Measurements from ENCODE around the gene TXNIP. TPM values are rescaled to one million over a fixed set of nuclear protein-coding genes. Genes with fewer than 3 reads are reported as not detected.

Gene TXNIP
- total and polyA plus RNA-seq, 4 donors = 178 to 1,810 (median 703) TPM

DNA sequence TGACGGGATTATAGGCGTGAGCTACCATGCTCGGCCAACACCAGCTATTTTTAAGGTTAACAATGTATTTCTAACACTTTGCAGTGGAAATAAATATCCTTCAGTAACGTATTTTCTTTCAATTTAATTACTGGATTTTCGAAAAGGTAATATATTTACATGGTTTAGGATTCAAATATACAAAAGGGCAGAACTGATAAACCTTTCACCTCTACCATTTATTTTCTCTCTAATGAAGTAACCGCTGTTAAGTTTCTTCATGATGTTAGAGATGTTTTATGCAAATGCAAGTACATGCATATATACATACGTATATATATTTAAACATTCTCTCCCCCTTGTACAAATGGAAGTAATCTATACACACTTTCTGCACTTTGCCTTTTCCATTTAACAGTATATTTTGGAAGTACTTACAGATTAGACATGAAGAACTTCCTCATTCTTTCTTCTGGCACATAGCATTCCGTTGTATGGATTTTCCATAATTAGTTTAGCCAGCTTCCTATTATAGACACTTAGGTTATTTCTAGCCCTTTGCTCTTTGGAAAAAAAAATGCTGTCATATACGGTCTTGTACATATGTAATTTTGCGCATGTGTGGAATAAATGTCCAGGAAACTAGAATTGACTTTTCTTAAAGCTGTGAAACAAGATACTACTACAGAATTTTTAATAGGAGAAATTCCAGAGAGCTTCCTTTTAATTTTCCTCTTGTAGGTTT is 40.0 kb upstream of the TXNIP start:
- H3K36me3 ChIP-seq (ENCODE audit: control insufficient read depth in 4 of 4, insufficient read depth in 4 of 4, low read length in 4 of 4) = no peaks in the 10 kb centered on the region
- no peaks in the 10 kb centered on the region for H3K9me3 ChIP-seq (ENCODE audit: control insufficient read depth in 4 of 4, insufficient read depth in 3 of 4, low read length in 3 of 4)
- 5 to 7% methylated on average over 10 of the region's 10 CpGs for WGBS, 2 donors
- TF ChIP-seq, protein P1, sequence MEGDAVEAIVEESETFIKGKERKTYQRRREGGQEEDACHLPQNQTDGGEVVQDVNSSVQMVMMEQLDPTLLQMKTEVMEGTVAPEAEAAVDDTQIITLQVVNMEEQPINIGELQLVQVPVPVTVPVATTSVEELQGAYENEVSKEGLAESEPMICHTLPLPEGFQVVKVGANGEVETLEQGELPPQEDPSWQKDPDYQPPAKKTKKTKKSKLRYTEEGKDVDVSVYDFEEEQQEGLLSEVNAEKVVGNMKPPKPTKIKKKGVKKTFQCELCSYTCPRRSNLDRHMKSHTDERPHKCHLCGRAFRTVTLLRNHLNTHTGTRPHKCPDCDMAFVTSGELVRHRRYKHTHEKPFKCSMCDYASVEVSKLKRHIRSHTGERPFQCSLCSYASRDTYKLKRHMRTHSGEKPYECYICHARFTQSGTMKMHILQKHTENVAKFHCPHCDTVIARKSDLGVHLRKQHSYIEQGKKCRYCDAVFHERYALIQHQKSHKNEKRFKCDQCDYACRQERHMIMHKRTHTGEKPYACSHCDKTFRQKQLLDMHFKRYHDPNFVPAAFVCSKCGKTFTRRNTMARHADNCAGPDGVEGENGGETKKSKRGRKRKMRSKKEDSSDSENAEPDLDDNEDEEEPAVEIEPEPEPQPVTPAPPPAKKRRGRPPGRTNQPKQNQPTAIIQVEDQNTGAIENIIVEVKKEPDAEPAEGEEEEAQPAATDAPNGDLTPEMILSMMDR (IDR thresholded peaks at IDR 0.05; ENCODE audit: control extremely low read depth, extremely low read depth) = no peak
- H3K27me3 ChIP-seq (ENCODE audit: control insufficient read depth in 3 of 3, insufficient read depth in 3 of 3, low read length in 2 of 3) = no peaks in the 10 kb centered on the region
- H3K27ac ChIP-seq (ENCODE audit: low read depth in 1 of 2, low read length in 1 of 2) = peak overlapping the region in 1 of 2 donors; percentile 28
- peaks cover 0 to 8% (median 0%) of the 10 kb centered on the region in 5 donors for H3K4me1 ChIP-seq (ENCODE audit: control insufficient read depth in 5 of 5, insufficient read depth in 5 of 5, low read length in 5 of 5)
- no peak for ATAC-seq (ENCODE audit: insufficient read depth, low FRiP score)
- peak in 1 of 3 donors; percentile 70 for DNase-seq
- no peak overlapping the region for H3K4me3 ChIP-seq
- H3K9ac ChIP-seq (ENCODE audit: insufficient read depth in 1 of 2, low read length in 2 of 2) = peak overlapping the region in 1 of 2 donors; percentile 39

DNA sequence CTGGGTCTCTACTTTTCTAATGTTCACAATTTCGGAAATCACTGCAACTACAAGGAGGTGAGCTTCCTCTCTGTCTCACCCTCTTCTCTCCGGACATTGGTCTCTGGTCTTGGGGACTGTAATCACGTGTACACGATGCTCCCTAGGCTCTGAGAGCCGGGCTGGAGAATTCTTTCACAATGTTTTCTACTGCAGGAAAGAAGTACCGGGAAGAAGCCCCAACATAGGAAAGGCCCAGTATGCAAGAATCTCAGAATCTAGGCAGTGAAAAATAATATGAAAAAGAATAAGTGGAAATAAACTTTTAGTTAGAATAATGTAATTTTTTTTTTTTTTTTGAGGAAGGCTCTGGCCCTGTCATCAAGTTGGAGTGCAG is 38.7 kb upstream of the TXNIP start:
- no peaks in the 10 kb centered on the region for H3K36me3 ChIP-seq (ENCODE audit: control insufficient read depth in 4 of 4, insufficient read depth in 4 of 4, low read length in 4 of 4)
- ATAC-seq (ENCODE audit: insufficient read depth, low FRiP score) (no peak), DNase-seq (peak in 1 of 3 donors; percentile 40)
- no peaks in the 10 kb centered on the region for H3K9me3 ChIP-seq (ENCODE audit: control insufficient read depth in 4 of 4, insufficient read depth in 3 of 4, low read length in 3 of 4)
- 24 to 35% methylated on average over 6 of the region's 6 CpGs for WGBS, 2 donors
- H3K9ac ChIP-seq (ENCODE audit: insufficient read depth in 1 of 2, low read length in 2 of 2) = no peak overlapping the region
- peaks cover 0 to 8% (median 0%) of the 10 kb centered on the region in 5 donors for H3K4me1 ChIP-seq (ENCODE audit: control insufficient read depth in 5 of 5, insufficient read depth in 5 of 5, low read length in 5 of 5)
- no peaks in the 10 kb centered on the region for H3K27me3 ChIP-seq (ENCODE audit: control insufficient read depth in 3 of 3, insufficient read depth in 3 of 3, low read length in 2 of 3)
- TF ChIP-seq, protein P1 (IDR thresholded peaks at IDR 0.05; ENCODE audit: control extremely low read depth, extremely low read depth) = no peak
- no peak overlapping the region for H3K4me3 ChIP-seq
- H3K27ac ChIP-seq (ENCODE audit: low read depth in 1 of 2, low read length in 1 of 2) = no peak overlapping the region

GRCh38 chr1:146032631-146033219 is 36.3 kb upstream of the TXNIP start:
- WGBS, 2 donors = 56 to 58% methylated on average over 6 of the region's 6 CpGs
- H3K4me3 ChIP-seq = no peak overlapping the region
- H3K27me3 ChIP-seq (ENCODE audit: control insufficient read depth in 3 of 3, insufficient read depth in 3 of 3, low read length in 2 of 3) = no peaks in the 10 kb centered on the region
- peaks cover 0 to 8% (median 0%) of the 10 kb centered on the region in 5 donors for H3K4me1 ChIP-seq (ENCODE audit: control insufficient read depth in 5 of 5, insufficient read depth in 5 of 5, low read length in 5 of 5)
- DNase-seq (peak in 2 of 3 donors; percentile 65 to 67), ATAC-seq (ENCODE audit: insufficient read depth, low FRiP score) (no peak)
- no peak overlapping the region for H3K9ac ChIP-seq (ENCODE audit: insufficient read depth in 1 of 2, low read length in 2 of 2)
- H3K36me3 ChIP-seq (ENCODE audit: control insufficient read depth in 4 of 4, insufficient read depth in 4 of 4, low read length in 4 of 4) = no peaks in the 10 kb centered on the region
- TF ChIP-seq, protein P1 (IDR thresholded peaks at IDR 0.05; ENCODE audit: control extremely low read depth, extremely low read depth) = peak; percentile 37
- H3K27ac ChIP-seq (ENCODE audit: low read depth in 1 of 2, low read length in 1 of 2) = no peak overlapping the region
- H3K9me3 ChIP-seq (ENCODE audit: control insufficient read depth in 4 of 4, insufficient read depth in 3 of 4, low read length in 3 of 4) = no peaks in the 10 kb centered on the region

Measured in lung (tissue), 12 donors.